HT-29 (cell line): ENCODE results near the gene TAF1B. TPM values are rescaled to one million over a fixed set of nuclear protein-coding genes. Genes with fewer than 3 reads are reported as not detected.
"Not testable (repeated sequence)": the region's sequence is repeated elsewhere in the genome, so short reads cannot be mapped to it uniquely, and the experiment has no call there.

Experiments used
- DNase-seq: peaks from one replicate; pipeline ENCODE4 v3.0.0-alpha.2; 2015; ENCODE audit warnings: low spot score
- total RNA-seq: library from RNA; depleted of rRNA; stranded (reverse); fragments of >200 nt; shearing (Covaris generic); gene quantifications from 2 replicates; pipeline ENCODE4 v1.2.3, GENCODE V29; 2014

Gene TAF1B
- total RNA-seq, 1 experiment from 2014 or later, result 7.7 TPM

DNA sequence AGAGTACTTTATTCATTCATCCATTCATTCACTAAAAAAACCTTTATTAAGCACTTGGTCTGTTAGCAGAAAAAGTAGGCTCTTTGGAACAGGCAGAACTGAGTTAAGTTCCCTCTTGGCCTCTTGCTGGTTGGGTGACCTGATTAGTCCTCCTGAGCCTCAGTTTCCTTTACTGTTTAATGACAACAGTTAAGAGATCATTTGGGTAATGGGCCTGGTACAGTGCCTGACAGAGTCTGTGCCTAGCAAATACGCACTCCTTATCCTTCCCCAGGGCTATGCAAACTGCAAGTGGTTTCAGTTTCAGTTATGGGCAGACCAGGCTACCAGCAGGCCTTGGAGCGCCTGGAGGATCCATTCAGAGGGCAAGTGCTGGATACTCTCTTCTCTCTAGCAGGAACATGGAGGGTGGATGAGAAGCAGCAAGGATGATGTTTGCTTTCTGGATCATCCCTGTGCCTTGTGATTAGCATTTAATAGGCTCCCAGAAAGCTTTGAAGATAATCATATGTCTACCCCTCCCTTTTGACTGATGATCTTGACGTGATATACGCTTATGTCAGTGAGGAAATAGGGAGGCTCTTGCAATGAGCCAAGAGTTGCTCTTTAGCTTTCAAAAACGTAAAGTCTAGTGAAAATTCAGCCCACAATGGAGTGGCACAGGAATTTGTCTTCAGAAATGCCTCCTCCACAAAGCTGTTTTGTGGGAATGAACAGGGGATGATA lies 12.4 kb upstream of the TAF1B start:
- peak; percentile 67 for DNase-seq

DNA sequence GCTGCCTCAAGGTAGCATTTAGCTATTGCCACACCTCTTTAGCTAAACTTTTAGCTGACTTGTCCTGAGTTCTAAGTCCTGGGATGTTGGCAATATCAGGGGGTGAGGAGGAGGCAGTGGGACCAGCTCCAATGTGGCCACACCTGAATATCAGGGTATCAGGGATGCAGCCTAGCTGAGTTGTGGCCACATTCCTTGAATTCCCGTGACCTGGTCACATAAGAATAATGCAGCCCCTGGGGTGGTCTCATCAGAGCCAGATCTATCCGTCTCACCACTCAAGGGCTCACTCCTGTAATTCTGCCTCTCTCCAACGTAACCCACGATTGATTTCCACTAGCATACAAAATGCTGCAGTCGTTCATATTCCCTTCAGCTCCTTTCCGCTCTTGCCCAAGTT lies 11.6 kb upstream of the TAF1B start:
- no peak for DNase-seq

DNA sequence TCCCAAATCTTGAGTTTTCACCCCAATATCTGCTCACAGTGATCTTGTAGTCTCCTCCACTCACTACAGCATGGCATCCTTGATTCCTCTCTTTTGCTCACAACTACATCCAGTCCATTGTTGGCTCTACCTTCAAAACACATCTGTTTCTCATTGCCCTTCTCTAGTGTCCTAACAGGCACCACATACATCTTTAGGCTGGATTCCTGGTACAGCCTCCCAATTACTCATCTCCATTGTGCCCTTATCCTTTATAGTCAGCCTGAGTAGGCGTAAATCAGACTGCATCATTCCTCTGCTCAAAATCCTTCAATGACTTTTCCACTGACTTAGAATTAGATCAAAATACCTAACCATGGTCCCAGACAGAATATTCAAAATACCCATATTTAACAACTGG lies 10.7 kb upstream of the TAF1B start:
- DNase-seq, result no peak

DNA sequence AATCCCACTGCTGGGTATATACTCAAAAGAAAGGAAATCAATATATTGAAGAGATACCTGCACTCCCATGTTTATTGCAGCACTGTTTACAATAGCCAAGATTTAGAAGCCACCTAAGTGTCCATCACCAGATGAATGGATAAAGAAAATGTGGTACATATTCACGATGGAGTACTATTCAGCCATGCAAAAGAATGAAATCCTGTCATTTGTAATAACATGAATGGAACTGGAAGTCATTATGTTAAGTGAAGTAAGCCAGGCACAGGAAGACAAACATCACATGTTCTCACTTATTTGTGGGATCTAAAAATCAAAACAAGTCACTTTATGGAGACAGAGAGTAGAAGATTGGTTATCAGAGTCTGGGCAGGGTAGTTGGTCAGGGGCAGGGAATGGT lies 8.2 kb upstream of the TAF1B start:
- not testable (repeated sequence) for DNase-seq

DNA sequence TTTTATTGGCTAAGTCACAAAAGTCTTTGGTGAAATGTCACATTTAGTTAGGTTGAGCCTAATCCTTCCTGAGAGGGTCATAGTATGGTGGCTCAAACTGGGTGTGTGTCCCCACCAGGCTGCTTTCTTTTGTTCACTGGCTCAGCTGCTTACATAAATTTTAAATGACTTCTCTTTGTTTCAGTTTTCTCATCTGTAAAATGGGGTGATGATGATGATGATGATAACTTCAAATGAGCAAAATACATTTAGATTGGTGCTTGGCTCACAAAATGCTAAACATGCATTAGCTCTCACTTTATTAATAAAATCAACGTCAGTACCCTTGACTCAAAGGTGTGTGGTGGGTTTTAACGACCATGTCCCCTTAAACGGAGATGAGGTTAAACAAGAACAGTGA lies 7.2 kb upstream of the TAF1B start:
- no peak for DNase-seq

DNA sequence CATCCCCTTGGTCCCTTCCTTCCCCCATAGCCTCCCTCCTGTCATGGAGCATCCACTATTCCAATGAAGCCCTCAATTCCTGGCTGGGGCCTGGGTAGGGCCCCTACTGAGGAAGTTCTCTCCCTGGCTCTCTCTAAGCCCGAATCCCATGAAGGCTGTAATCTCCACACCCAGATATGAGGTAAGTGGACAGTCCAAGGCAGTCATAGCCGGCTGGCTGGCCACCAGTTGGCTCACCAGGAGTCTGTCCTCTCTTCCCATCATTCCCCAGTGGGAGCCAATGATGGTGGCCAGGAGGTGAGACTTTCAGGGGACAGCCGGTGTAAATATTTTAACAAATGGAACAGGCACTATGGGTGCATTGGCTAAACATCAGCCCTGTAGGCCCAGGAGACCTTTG lies 6.8 kb upstream of the TAF1B start:
- no peak for DNase-seq

DNA sequence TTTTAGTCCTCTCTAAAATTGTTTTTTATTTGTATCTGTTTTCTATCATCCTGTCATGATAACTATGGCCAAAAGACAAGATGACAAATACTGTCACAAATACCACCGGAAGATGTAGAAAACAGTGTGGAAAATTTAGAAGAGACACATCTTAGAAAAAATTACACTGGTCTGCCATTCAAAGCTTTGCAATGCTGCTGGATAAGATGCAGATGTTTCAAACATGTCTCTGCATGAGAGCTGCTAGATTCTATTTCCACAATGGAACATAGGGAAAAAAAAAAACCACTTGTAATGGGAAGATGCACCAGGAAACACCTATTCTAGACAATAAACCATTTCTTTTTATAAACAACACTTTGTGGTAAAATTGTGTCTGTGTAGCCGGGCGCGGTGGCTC lies 5.8 kb upstream of the TAF1B start:
- no peak for DNase-seq

DNA sequence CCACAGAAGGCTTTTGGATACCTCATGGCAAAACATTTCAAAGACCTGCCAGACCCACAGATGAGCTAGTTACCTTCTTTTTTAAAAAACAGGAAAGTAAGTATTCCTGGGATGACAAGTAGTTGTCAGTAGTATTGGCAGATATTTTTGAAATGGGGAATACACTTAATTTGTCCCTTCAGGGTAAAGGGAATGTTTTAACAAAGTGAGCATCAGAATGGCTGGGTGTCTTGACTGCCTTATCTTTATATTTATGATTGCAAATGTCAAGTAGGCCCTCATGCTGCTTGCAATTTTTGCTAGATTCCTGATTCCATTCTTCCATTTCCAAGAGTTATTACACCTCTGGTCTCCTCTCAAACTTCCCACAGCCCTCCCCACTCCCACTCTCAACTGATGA lies 4.9 kb upstream of the TAF1B start:
- no peak for DNase-seq

DNA sequence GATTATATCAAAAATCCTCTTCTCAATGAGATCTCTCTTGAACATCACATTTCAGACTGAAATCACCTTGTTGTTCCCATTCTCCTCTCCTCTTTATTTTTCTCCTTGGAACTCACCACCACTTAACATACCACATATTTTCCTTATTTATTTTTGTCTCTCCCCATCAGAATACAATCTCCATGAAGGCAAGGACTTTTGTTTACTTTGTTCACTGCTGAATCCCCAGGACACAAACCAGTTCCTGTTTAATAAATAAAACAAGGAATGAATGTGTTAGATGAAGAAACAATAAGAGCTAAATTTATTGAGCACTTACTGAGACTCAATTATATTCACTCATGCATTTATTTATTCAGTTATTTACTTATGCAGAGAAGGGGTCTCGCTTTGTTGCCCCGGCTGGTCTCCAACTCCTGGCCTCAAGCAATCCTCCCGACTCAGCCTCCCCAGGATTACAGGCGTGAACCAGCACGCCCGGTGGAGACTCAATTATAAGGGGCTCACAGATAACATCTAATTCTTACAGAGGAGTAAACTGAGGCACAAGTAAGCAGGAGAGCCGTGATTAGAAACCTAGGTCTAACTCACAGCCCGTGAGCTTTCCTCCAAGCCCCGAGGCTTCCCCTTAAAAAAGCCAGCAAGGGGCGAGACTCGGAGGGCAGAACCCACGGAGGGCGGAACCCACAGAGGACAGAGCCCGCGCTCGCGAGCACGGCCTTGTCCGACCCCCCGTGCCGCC lies 616 bp upstream of the TAF1B start:
- DNase-seq, result no peak

DNA sequence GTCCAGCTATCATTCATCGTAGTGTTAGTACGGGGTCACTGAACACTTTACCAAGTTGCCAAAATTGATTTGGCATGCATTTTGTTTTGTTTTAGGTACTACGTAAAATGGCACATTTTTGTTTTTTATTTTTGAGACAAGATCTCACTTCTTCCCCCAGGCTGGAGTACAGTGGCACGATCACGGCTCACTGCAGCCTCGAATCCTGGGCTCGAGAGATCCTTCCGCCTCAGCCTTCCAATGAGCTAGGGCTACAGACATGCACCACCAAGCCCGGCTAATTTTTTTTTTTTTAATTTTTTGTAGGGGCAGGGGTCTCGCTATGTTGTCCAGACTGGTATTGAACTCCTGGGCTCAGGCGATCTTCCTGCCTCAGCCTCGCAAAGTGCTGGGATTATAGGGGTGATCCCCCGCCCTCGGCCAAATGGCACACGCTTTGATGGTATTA lies 786 bp downstream of the TAF1B start:
- DNase-seq, result no peak

DNA sequence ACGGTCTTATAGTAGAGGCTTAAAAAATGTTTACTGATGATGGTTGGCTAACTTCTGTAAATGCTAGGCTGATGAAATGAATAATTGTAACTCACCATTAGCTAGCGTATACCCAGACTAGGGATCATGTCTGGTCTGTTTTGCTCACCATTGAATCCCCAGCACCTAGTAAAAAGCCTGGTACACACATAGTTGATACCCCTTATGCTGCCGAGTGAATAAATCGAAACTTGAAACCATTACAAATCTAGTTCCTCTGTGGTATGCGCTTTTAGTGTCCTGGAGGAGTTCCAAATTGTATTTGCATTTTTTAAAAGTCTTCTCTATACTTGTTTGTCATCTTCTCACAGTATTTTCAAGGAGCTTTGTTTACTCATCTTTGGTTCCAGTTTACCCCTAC lies 1.3 kb downstream of the TAF1B start:
- peak; percentile 15 for DNase-seq

DNA sequence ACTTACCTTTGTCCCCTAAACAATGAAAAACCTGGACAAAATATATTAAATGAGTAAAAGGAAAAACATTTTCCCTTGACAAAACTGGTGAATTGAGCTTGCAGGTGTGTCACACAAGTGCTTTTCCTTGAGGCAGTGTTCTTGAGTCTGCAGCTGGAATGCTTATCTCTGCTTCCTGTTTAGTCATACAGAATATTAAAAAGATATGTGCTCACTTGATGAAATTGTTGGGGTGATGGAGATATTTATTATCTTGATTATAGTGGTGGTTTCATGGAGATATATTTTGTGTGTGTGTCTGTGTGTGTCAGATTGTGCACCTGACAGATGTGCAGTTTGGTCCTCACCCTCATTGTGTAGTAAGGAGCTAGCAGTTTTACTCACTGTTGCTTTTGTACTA lies 3.3 kb downstream of the TAF1B start:
- no peak for DNase-seq

DNA sequence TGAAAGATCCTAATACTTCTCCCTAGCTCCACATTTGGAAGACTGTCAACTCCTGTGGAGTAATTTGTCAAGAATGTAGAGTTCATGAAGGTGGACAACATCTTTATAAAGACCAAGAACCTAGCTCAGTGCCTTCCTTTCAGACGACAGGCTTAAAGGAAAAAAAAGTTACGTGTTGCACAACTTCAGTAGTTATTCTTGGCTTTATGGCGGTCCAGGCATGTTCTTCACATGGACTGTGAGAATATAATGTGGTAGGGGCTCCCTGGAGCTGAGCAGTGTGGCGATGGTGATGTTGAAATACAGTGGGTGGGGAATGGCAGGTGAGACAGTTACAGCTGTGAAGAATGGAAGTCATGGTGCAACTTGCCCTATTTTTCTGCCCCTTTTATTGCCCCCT lies 3.9 kb downstream of the TAF1B start:
- DNase-seq, result no peak

DNA sequence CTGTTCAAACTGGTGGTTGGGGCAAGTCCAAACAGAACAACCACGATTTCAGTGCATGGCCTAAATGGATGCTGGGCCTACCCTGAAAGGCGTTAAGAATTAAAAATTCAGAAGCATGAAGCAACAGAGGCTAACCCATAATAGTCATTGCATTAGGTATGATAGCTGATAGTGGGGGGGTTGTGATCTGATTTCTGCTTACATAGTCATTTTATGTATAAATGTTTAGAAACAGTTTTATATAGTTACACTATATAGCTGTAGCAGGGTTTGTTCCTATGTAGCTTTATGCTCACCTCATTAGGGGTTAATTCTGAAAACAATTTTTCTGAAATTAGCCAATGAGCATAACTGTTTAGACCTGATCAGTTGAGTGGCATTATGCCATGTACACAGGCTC lies 9.6 kb downstream of the TAF1B start:
- DNase-seq, result no peak

DNA sequence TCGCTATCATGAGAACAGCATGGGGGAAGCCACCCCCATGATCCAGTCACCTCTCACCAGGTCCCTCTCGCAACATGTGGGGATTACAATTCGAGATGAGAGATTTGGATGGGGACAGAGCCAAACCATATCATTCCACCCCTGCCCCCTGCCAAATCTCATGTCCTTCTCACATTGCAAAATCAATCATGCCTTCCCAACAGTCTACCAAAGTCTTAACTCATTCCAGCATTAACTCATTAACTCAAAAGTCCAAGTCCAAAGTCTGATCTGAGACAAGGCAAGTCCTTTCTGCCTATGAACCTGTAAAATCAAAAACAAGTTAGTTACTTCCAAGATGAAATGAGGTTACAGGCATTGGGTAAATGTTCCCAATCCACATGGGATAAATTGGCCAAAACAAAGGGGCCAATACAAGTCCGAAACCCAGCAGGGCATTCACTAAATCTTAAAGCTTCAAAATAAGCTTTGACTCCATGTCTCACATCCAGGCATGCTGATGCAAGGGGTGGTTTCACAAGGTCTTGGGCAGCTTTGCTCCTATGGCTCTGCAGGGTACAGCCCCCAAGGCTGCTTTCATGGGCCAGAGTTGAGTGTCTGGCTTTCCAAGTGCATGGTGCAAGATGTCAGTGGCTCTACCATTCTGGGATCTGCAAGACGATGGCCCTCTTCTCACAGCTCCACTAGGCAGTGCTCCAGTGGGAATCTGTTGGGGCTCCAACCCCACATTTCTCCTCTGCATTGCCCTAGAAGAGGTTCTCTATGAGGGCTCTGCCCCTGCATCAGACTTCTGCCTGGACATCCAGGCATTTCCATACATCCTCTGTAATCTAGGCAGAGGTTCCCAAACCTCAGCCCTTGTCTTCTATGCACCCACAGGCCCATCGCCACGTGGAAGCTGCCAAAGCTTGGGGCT lies 14.8 kb downstream of the TAF1B start:
- no peak for DNase-seq

DNA sequence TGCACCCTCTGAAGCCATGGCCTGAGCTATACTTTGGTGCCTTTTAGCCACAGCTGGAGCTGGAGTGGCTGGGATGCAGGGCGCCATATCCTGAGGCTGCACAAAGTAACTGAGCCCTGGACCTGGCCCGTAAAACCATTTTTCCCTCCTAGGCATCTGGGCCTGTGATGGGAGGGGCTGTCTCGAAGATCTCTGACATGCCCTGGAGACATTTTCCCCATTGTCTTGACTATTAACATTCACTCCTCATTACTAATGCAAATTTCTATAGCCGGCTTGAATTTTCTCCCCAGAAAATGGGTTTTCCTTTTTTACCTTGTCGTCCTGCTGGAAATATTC lies 15.4 kb downstream of the TAF1B start:
- DNase-seq, result no peak

DNA sequence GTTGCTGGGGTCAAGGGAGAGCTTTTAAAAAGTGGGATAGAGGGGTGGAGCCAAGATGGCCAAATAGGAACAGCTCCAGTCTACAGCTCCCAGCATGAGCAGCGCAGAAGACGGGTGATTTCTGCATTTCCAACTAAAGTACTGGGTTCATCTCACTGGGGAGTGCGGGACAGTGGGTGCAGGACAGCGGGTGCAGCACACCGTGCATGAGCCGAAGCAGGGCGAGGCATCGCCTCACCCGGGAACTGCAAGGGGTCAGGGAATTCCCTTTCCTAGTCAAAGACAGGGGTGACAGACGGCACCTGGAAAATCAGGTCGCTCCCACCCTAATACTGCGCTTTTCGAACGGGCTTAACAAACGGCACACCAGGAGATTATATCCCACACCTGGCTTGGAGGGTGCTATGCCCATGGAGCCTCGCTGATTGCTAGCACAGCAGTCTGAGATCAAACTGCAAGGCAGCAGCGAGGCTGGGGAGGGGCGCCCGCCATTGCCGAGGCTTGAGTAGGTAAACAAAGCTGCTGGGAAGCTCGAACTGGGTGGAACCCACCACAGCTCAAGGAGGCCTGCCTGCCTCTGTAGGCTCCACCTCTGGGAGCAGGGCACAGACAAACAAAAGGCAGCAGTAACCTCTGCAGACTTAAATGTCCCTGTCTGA lies 17.8 kb downstream of the TAF1B start:
- DNase-seq, result not testable (repeated sequence)

DNA sequence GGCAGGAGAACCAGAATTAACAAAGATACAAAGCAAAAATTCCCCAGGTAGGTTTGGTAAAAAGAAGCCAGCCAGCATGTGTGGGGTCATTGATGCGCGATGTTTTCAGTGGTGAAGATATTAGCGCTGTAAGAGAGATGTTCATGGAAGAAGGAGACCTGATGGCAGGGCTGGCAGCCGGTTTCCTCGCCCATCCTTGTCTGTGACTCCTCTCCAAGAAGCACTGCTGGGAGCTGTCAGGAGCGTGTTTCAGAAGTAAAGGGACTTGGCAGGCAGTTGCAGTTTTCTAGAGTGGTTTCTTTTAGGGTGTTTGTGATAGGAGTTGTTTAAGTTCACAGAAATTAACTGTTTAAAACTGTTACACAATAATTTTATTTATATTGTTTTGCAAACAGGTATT lies 24.6 kb downstream of the TAF1B start:
- DNase-seq, result no peak

DNA sequence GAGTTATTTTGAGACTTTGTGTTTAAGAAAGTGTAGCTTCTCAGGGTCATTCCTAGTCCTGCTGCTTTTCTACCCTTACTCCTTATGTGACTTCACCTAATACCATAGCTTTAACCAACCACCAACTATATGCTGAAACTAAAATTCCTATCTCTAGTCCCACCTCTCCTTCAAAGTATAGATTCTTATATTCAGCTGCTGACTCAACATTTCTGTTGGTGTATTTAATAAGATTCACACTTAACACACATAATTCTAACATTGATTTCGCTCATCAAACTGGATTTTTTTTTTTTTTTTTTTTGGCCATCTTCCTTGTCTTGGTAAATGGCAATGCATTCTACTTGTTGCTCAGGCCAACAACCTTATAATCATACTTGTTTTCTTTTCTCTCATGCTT lies 30.1 kb downstream of the TAF1B start:
- no peak for DNase-seq

DNA sequence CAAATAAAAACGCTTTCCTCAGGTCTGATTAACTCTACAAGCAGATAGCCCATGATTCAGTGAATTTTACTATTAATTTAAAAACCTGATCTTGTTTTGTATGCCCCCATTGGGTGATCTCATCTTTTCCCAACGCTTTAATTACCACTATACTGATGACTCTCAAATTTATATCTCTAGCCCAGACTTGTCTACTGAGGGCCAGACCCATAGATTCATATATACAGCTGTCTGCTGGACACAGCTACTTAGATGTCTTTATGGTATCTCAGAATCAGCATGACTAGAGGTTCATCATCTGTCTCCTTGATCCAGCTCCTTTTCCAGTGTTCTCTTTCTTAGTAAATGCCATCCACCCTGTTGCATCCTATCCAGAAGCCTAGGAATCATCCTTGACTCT lies 33.8 kb downstream of the TAF1B start:
- DNase-seq, result no peak

DNA sequence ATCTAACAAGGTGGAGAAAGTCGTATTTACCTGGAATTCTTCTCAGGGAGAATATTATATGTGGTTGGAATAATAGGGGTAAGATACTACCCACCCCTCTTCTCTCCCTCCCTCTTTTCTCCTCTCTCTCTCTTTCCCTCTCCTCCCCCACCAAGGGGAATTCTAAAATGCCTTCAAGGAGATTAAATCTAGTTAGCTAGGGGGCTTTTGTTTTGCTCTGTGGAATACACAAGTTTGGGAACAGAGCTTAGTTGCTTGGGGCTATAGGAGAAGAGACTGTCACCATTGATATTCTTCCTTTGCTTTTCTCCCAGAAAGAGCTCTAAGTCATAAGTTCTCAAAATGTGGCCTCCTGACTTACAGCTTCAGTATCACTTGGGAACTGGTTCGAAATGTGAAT lies 34.5 kb downstream of the TAF1B start:
- no peak for DNase-seq
